Heart left ventricle (tissue), 16 donors: Measurements from ENCODE around the gene XDH. TPM values are rescaled to one million over a fixed set of nuclear protein-coding genes. Genes with fewer than 3 reads are reported as not detected.

Experiments
- ATAC-seq, 4 donors: fragments of 200-7000 bp; cut with Tn5 transposase; one replicate each; pipeline ENCODE4 v1.9.1; 2020 to 2022; ENCODE audit warnings: moderate library complexity in 4 of 4, mild to moderate bottlenecking in 3 of 4, moderate number of reproducible peaks in 1 of 4
- DNase-seq, 5 donors: peaks; one replicate each; pipeline ENCODE4 v3.0.0-alpha.2; 2020
- H3K27ac ChIP-seq, 12 donors: fragments of 200-600 bp; sonication (generic) in 4 of 12; one replicate each; pipeline versions ENCODE4 v1.5.0 to v1.8.0; 2016 to 2022; ENCODE audit warnings: mild to moderate bottlenecking in 2 of 12
- H3K27me3 ChIP-seq, 9 donors: fragments of 200-600 bp; sonication (generic) in 2 of 9; one replicate each; pipeline versions ENCODE4 v1.5.1 to v1.8.0; 2016 to 2022; ENCODE audit warnings: mild to moderate bottlenecking in 3 of 9
- H3K36me3 ChIP-seq, 9 donors: fragments of 200-600 bp; sonication (generic) in 2 of 9; one replicate each; pipeline versions ENCODE4 v1.5.0 to v1.8.0; 2018 to 2022; ENCODE audit warnings: mild to moderate bottlenecking in 2 of 9
- H3K4me1 ChIP-seq, 12 donors: fragments of 200-600 bp; sonication (generic) in 4 of 12; one replicate each; pipeline versions ENCODE4 v1.5.0 to v1.8.0; 2016 to 2022; ENCODE audit warnings: mild to moderate bottlenecking in 3 of 12
- H3K4me3 ChIP-seq, 12 donors: fragments of 200-600 bp; sonication (generic) in 4 of 12; one replicate each; pipeline versions ENCODE4 v1.5.0 to v1.8.0; 2017 to 2022; ENCODE audit warnings: mild to moderate bottlenecking in 9 of 12, moderate library complexity in 4 of 12
- H3K9me3 ChIP-seq, 12 donors: fragments of 200-600 bp; sonication (generic) in 4 of 12; one replicate each; pipeline versions ENCODE4 v1.5.0 to v1.8.0; 2016 to 2022; ENCODE audit warnings: mild to moderate bottlenecking in 1 of 12
- CTCF ChIP-seq, 12 donors: fragments of 200-600 bp; sonication (generic) in 4 of 12; IDR thresholded peaks; one replicate each; pipeline versions ENCODE4 v1.5.0 to v1.8.0; 2018 to 2022; ENCODE audit warnings: antibody characterized with exemption in 12 of 12, mild to moderate bottlenecking in 5 of 12
- POLR2A ChIP-seq, 2 donors: fragments of 450-650 bp; IDR thresholded peaks; one replicate each; pipeline ENCODE4 v1.6.1; 2017; ENCODE audit warnings: antibody characterized with exemption in 2 of 2, mild to moderate bottlenecking in 2 of 2, moderate library complexity in 2 of 2
- WGBS, 4 donors: extraction: QIAGEN DNeasy Blood & Tissue Kit in 2 of 4; methylation state at CpG; one replicate each; pipeline versions ENCODE4 v1.1.5 to v1.1.7; 2013 to 2018; 5-methylcytosine and 5-hydroxymethylcytosine counted together
- intact Hi-C, 10 donors: fragments of 100-400 bp; cut with DNase I; formaldehyde crosslinking; loops; one replicate each; pipeline versions ENCODE4 v1.11.1 to v1.14.2; 2022
- polyA plus RNA-seq, 2 donors: library from polyadenylated mRNA; stranded (reverse); fragments of 200-250 nt; gene quantifications; one replicate each; pipeline ENCODE4 v1.2.3, GENCODE V29; 2013
- total RNA-seq, 9 donors: library from RNA; depleted of rRNA in 2 of 9; stranded (reverse); fragments of >200 nt in 2 of 9; fragmentation: NEBNext Ultra II Directional in 3 of 9; extraction: Animal tissue kit (Norgen Biotek cat#: 25700) in 3 of 9; gene quantifications; one replicate each; pipeline versions ENCODE4 v1.1.0 to v1.2.4, GENCODE V29; 2016 to 2023
- donor health status: ischemic (EF 13 %, LVEDD 7.1; RV severe dilation, severe dysfunction).
- donor health status: healthy with polysubstance abuse.
- donor health status: DM: no; HTN: yes; CAD: no.
- donor health status: DM: no; HTN: no; CAD: no.
- donor health status: ischemic (EF 25% LVEDD 6.9; RV normal size, moderate dysfunction).
- donor health status: ischemic (EF 25% LVEDD 5.7; RV mildly dilated, moderate dysfunction).
- donor health status: healthy.
- donor health status: DM: yes; HTN: yes; CAD: no.
- donor health status: ischemic (EF 35%, LVEDD 5.7; RV mildly dilated, moderate dysfunction).
- donor health status: nonischemic (EF 11% LVEDD 7.7; RV severe dilation, severe dysfunction).
- donor health status: DM: yes; HTN: yes; CAD: no.
- donor health status: PGD.
- donor health status: ischemic (EF 29% LVEDD 5.4; RV normal size, mild dysfunction).
- donor health status: nonischemic (EF 23%, LVEDD 6.1; RV moderate dilation, normal function).

The XDH gene
- total and polyA plus RNA-seq, 11 donors = 0.06 to 0.08 TPM; not detected in 9

- TF ChIP-seq POLR2A (IDR thresholded peaks at IDR 0.05) (no peak), CTCF (IDR thresholded peaks at IDR 0.05) (no peak)
- no peak for ATAC-seq
- H3K4me1 ChIP-seq = peaks cover 0 to 9% (median 0%) of the 10 kb centered on the region in 12 donors
- 88 to 94% (median 90%) methylated on average over 3 of the region's 3 CpGs for WGBS, 4 donors
- no peaks in the 10 kb centered on the region for H3K36me3 ChIP-seq
- H3K27ac ChIP-seq = no peak overlapping the region
- H3K27me3 ChIP-seq = no peaks in the 10 kb centered on the region
- H3K4me3 ChIP-seq = no peak overlapping the region
- H3K9me3 ChIP-seq = no peaks in the 10 kb centered on the region
- no peak for DNase-seq
- intact Hi-C loops = no loop called here
Measured at GRCh38 chr2:31380243-31380642, 34.3 kb downstream of the XDH start.

GRCh38 chr2:31379747-31380146, 34.8 kb downstream of the XDH start:
- Histone ChIP-seq H3K4me1 (peaks cover 0 to 5% (median 0%) of the 10 kb centered on the region in 12 donors), H3K27ac (no peak overlapping the region), H3K4me3 (no peak overlapping the region), H3K27me3 (no peaks in the 10 kb centered on the region), H3K9me3 (no peaks in the 10 kb centered on the region), H3K36me3 (no peaks in the 10 kb centered on the region)
- intact Hi-C loops = no loop called here
- no peak for TF ChIP-seq POLR2A (IDR thresholded peaks at IDR 0.05)
- no peak for TF ChIP-seq CTCF (IDR thresholded peaks at IDR 0.05)
- WGBS, 4 donors = 88 to 100% (median 100%) methylated on average over 1 of the region's 1 CpG
- DNase-seq (no peak), ATAC-seq (no peak)

GRCh38 chr2:31378791-31379501, 35.6 kb downstream of the XDH start:
- no peak for ATAC-seq
- no peak overlapping the region for H3K4me3 ChIP-seq
- no peak for TF ChIP-seq POLR2A (IDR thresholded peaks at IDR 0.05)
- TF ChIP-seq CTCF (IDR thresholded peaks at IDR 0.05) = no peak
- H3K4me1 ChIP-seq = peaks cover 0 to 5% (median 0%) of the 10 kb centered on the region in 12 donors
- intact Hi-C loops = no loop called here
- no peak for DNase-seq
- no peak overlapping the region for H3K27ac ChIP-seq
- H3K27me3 ChIP-seq = no peaks in the 10 kb centered on the region
- no peaks in the 10 kb centered on the region for H3K36me3 ChIP-seq
- 86 to 93% (median 90%) methylated on average over 6 of the region's 6 CpGs for WGBS, 4 donors
- no peaks in the 10 kb centered on the region for H3K9me3 ChIP-seq

- WGBS, 4 donors = 59 to 78% (median 61%) methylated on average over 3 of the region's 3 CpGs
- no peaks in the 10 kb centered on the region for H3K9me3 ChIP-seq
- H3K4me1 ChIP-seq = peaks cover 0 to 5% (median 0%) of the 10 kb centered on the region in 12 donors
- H3K36me3 ChIP-seq = no peaks in the 10 kb centered on the region
- H3K27ac ChIP-seq = no peak overlapping the region
- TF ChIP-seq POLR2A (IDR thresholded peaks at IDR 0.05) (no peak), CTCF (IDR thresholded peaks at IDR 0.05) (no peak)
- ATAC-seq = peak; percentile 74 to 91 (median 82)
- H3K27me3 ChIP-seq = no peaks in the 10 kb centered on the region
- intact Hi-C loops = no loop called here
- no peak overlapping the region for H3K4me3 ChIP-seq
- peak in 3 of 5 donors; percentile 21 to 69 (median 54) for DNase-seq
Measured at GRCh38 chr2:31378389-31378788, 36.2 kb downstream of the XDH start.
